Activated CD4-positive, alpha-beta T cell treated with anti-CD3 and anti-CD28 coated beads, Interleukin-2, amount 10 ng/mL, durations not matched to agents 7 days and 5 days (primary cell): ENCODE results near the gene BMAL1. TPM values are rescaled to one million over a fixed set of nuclear protein-coding genes. Genes with fewer than 3 reads are reported as not detected.

Source experiments
- CTCF ChIA-PET: fragments of 350-600 bp; sonication (Branson Sonifier 250); formaldehyde crosslinking; loops from one replicate; lab custom pipeline; 2021; ENCODE audit warnings: antibody characterized with exemption; lab: Charles Lee
- POLR2A ChIA-PET: fragments of 350-600 bp; sonication (Branson Sonifier 250); formaldehyde crosslinking; loops from one replicate; lab custom pipeline; 2021; ENCODE audit warnings: antibody characterized with exemption; lab: Charles Lee
- DNase-seq: peaks from one replicate; pipeline ENCODE4 v3.0.0-alpha.2; 2020
- H3K27ac Mint-ChIP-seq: one replicate; pipeline ENCODE4 v1.8.0; 2021; ENCODE audit warnings: mild to moderate bottlenecking, moderate library complexity, mixed read lengths
- H3K27me3 Mint-ChIP-seq: one replicate; pipeline ENCODE4 v1.8.0; 2021; ENCODE audit warnings: mixed read lengths
- H3K36me3 Mint-ChIP-seq: one replicate; pipeline ENCODE4 v1.8.0; 2021; ENCODE audit warnings: low read depth, mixed read lengths
- H3K4me1 Mint-ChIP-seq: one replicate; pipeline ENCODE4 v1.8.0; 2021; ENCODE audit warnings: mixed read lengths
- H3K4me3 Mint-ChIP-seq: one replicate; pipeline ENCODE4 v1.8.0; 2021; ENCODE audit warnings: mild to moderate bottlenecking, moderate library complexity, mixed read lengths
- H3K9me3 Mint-ChIP-seq: one replicate; pipeline ENCODE4 v1.8.0; 2021; ENCODE audit warnings: mixed read lengths
- total RNA-seq, 2 experiments: library from RNA; stranded (reverse); gene quantifications; one replicate each; pipeline ENCODE4 v1.2.3, GENCODE V29; 2021

BMAL1 gene
- total RNA-seq, 2 experiments from 2014 or later = 32.0 to 36.9 TPM

DNA sequence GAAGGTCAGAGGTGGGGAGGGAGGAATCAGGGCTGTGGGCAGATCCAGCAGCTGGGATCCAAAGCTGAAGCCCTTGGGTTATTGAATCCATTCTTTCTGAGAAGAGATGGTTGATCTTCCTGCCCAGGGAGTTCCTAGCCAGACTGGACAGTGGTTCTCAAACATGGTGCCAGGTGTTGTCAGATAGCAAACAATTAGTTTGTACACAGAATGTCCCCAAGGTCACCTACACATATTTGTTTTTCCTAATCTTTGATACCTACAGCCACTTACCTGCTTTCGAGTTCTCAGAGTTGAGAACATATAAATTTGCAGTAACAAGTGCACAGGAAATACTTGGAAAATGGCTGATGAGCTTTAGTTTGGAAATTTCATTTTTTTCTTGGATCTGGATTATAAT lies 54.5 kb downstream of the BMAL1 start:
- Mint-ChIP-seq H3K36me3 (peaks cover 22% of the 10 kb centered on the region), H3K27ac (no peak overlapping the region), H3K27me3 (no peaks in the 10 kb centered on the region), H3K9me3 (no peaks in the 10 kb centered on the region), H3K4me1 (peaks cover 42% of the 10 kb centered on the region), H3K4me3 (no peak overlapping the region)
- ChIA-PET POLR2A (no interaction called here), CTCF (no interaction called here)
- no peak for DNase-seq

- CTCF ChIA-PET = no interaction called here
- H3K36me3 Mint-ChIP-seq = peaks cover 13% of the 10 kb centered on the region
- POLR2A ChIA-PET = no interaction called here
- H3K4me3 Mint-ChIP-seq = no peak overlapping the region
- H3K27me3 Mint-ChIP-seq = no peaks in the 10 kb centered on the region
- no peak for DNase-seq
- H3K9me3 Mint-ChIP-seq = no peaks in the 10 kb centered on the region
- peaks cover 49% of the 10 kb centered on the region for H3K4me1 Mint-ChIP-seq
- H3K27ac Mint-ChIP-seq = no peak overlapping the region
Observed at GRCh38 chr11:13333456-13333957, 55.9 kb downstream of the BMAL1 start.

DNA sequence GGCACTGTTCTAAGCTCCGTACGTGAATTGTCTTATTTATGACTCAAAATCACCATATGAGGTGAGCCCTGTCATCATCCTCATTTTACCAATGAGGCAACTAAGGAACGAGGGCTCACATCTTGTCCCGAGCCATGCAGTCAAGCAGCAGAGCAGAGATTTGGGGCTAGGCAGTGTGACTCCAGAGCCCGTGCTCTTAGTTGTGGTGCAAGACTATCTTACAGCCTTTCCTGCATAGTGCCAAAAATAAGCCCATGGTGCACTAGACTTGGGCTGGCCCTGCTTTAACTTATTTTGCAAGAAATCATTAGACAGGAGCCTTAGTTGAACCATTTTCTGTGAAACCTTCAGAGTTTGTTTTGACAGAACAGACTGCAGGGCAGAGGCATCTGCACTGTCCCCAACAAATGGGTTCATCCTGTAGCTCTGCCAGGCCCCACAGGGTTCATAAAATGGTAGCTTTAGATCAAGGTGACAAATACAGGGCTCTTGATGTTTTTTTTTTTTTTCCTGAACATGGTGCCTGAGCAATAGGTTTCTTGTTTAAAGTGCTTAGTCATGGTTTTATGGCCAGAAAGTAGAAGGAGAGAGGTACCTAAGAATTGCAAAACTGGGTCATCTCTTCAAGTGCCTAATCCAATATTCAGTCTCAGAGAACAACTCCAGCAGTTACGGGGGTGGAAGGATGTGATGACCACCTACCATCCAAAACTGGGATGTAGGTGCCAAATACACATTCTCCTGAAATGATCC lies 56.6 kb downstream of the BMAL1 start:
- no peak overlapping the region for H3K27ac Mint-ChIP-seq
- no peak overlapping the region for H3K4me3 Mint-ChIP-seq
- H3K9me3 Mint-ChIP-seq = no peaks in the 10 kb centered on the region
- DNase-seq = no peak
- CTCF ChIA-PET = interaction anchor here (0.6 to 2.6 kb wide), 9 partner anchors 8 to 1453 kb away, joined by 3 to 11 read pairs (median 4); no protein-coding TSS in a partner anchor
- no peaks in the 10 kb centered on the region for H3K27me3 Mint-ChIP-seq
- POLR2A ChIA-PET = no interaction called here
- peaks cover 56% of the 10 kb centered on the region for H3K4me1 Mint-ChIP-seq
- H3K36me3 Mint-ChIP-seq = peaks cover 7% of the 10 kb centered on the region

- Mint-ChIP-seq H3K27ac (no peak overlapping the region), H3K4me3 (no peak overlapping the region)
Observed at GRCh38 chr11:13335319-13335718, 57.7 kb downstream of the BMAL1 start.

DNA sequence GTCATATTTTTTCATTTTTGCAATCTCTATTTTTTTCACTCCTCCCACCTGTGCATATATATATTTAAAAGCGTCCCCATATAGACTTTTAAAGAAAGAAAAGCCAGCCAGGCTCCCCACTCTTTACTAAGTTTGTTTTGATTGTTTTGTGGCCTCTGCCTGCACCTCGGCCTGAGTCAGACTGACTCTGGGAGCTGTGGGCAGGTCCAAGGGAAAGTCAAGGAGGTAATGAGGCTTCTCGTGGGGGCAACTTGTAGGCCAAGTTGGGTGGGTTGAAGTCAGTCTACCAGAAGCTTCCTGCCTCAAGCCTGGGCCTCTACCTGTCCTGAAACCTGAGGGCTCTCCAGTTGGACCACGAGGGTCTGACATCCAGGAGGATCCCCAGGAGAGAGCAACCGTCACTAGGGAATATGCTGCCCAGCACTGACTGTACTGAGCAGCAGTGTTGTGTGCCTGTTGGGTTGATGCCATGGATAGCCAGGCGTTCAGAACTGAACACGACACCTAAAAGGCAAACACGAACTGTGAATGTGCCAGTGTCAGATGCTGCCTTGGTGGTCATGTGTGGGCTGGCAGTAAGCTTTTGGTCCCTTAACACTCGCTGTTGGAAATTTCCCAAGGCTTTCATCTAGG lies 58.8 kb downstream of the BMAL1 start:
- Mint-ChIP-seq H3K27me3 (no peaks in the 10 kb centered on the region), H3K27ac (no peak overlapping the region)

More at GRCh38 chr11:13335319-13335718, 57.7 kb downstream of the BMAL1 start:
- ChIA-PET POLR2A (no interaction called here), CTCF (interaction anchor here (0.6 to 2.6 kb wide), 19 partner anchors 8 to 123 kb away, joined by 3 to 11 read pairs (median 3); no protein-coding TSS in a partner anchor)
- H3K4me1 Mint-ChIP-seq = peaks cover 65% of the 10 kb centered on the region
- H3K9me3 Mint-ChIP-seq = no peaks in the 10 kb centered on the region
- no peaks in the 10 kb centered on the region for H3K36me3 Mint-ChIP-seq
- DNase-seq = peak; percentile 79
- H3K27me3 Mint-ChIP-seq = no peaks in the 10 kb centered on the region

DNA sequence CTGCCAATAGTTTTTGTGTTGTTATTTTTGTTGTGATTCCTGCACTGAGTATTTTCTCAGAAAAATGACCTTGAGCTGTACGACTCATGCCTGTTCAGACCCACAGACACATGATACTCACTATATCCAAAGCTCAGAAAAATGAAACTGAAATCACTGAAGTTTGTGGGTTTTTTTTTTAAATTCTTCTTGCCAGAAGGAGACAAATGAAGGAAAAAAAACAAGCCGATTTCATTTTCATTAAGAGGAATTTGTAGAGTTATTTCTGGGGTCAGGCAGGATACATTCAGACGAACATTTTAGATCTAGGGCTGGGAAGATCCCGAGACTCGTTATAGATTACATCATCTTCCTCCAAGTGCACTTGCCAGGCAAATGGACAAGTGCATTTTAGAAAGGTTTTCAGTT lies 60.4 kb downstream of the BMAL1 start:
- POLR2A ChIA-PET = no interaction called here
- peak overlapping the region; percentile 63 for H3K4me3 Mint-ChIP-seq
- H3K4me1 Mint-ChIP-seq = peaks cover 65% of the 10 kb centered on the region
- peak overlapping the region; percentile 85 for H3K27ac Mint-ChIP-seq
- no peaks in the 10 kb centered on the region for H3K9me3 Mint-ChIP-seq
- H3K36me3 Mint-ChIP-seq = no peaks in the 10 kb centered on the region
- CTCF ChIA-PET = interaction anchor here (0.7 to 1.7 kb wide), 4 partner anchors 9 to 117 kb away, joined by 3 to 4 read pairs (median 4); no protein-coding TSS in a partner anchor
- no peak for DNase-seq
- no peaks in the 10 kb centered on the region for H3K27me3 Mint-ChIP-seq

More for the DNA sequence above, 58.8 kb downstream of the BMAL1 start:
- Mint-ChIP-seq H3K9me3 (no peaks in the 10 kb centered on the region), H3K4me1 (peaks cover 73% of the 10 kb centered on the region), H3K4me3 (no peak overlapping the region), H3K36me3 (no peaks in the 10 kb centered on the region)
- DNase-seq = no peak
- CTCF ChIA-PET = interaction anchor here (0.6 to 2.6 kb wide), 10 partner anchors 7 to 170 kb away, joined by 3 to 11 read pairs (median 4); no protein-coding TSS in a partner anchor
- POLR2A ChIA-PET = no interaction called here

- Mint-ChIP-seq H3K27ac (peak overlapping the region; percentile 85), H3K9me3 (no peaks in the 10 kb centered on the region), H3K27me3 (no peaks in the 10 kb centered on the region), H3K36me3 (no peaks in the 10 kb centered on the region), H3K4me3 (peak overlapping the region; percentile 63), H3K4me1 (peaks cover 60% of the 10 kb centered on the region)
- peak; percentile 26 for DNase-seq
- ChIA-PET POLR2A (interaction anchor here (0.7 kb wide), 1 partner anchor 125 kb away, joined by 3 read pairs; the partner anchor contains the start of gene BTBD10), CTCF (interaction anchor here (1.0 to 1.7 kb wide), 5 partner anchors 9 to 113 kb away, joined by 3 to 4 read pairs (median 4); no protein-coding TSS in a partner anchor)
Observed at GRCh38 chr11:13338427-13339069, 61.0 kb downstream of the BMAL1 start.

GRCh38 chr11:13339195-13340153 lies 61.9 kb downstream of the BMAL1 start:
- no peaks in the 10 kb centered on the region for H3K9me3 Mint-ChIP-seq
- no peaks in the 10 kb centered on the region for H3K27me3 Mint-ChIP-seq
- peak; percentile 26 for DNase-seq
- ChIA-PET CTCF (interaction anchor here (0.8 to 1.4 kb wide), 4 partner anchors 9 to 26 kb away, joined by 4 read pairs; no protein-coding TSS in a partner anchor), POLR2A (interaction anchor here (0.7 kb wide), 1 partner anchor 124 kb away, joined by 3 read pairs; the partner anchor contains the start of gene BTBD10)
- peak overlapping the region; percentile 8 for H3K4me3 Mint-ChIP-seq
- peaks cover 2% of the 10 kb centered on the region for H3K36me3 Mint-ChIP-seq
- H3K4me1 Mint-ChIP-seq = peaks cover 55% of the 10 kb centered on the region
- H3K27ac Mint-ChIP-seq = peak overlapping the region; percentile 85

DNA sequence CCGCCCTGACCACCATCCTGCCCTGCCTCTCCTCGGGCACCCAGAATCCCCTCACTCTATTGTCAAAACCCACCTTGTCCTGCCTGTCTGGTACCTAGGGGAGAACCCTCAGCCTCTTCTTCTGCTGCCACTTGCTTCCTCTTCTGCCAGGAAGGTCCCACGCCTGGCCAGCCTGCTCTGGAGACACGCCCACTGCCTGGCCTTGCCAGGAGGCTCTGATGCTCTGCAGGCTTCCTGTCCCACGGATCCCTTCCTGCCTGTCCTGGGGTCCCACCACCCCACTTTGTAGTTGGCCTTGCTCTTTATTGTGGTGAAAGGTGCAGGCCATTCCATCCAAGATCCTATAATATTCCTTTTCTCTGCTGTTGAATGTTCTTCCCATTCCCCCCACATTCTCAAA lies 63.4 kb downstream of the BMAL1 start:
- Mint-ChIP-seq H3K4me1 (peaks cover 47% of the 10 kb centered on the region), H3K27me3 (no peaks in the 10 kb centered on the region), H3K9me3 (no peaks in the 10 kb centered on the region), H3K27ac (no peak overlapping the region), H3K36me3 (peaks cover 2% of the 10 kb centered on the region), H3K4me3 (no peak overlapping the region)
- DNase-seq = no peak
- CTCF ChIA-PET = no interaction called here
- POLR2A ChIA-PET = no interaction called here

- Mint-ChIP-seq H3K27ac (no peak overlapping the region), H3K4me1 (peaks cover 41% of the 10 kb centered on the region), H3K36me3 (peaks cover 2% of the 10 kb centered on the region), H3K9me3 (no peaks in the 10 kb centered on the region), H3K27me3 (no peaks in the 10 kb centered on the region), H3K4me3 (no peak overlapping the region)
- no peak for DNase-seq
- ChIA-PET CTCF (interaction anchor here (0.8 to 1.3 kb wide), 4 partner anchors 8 to 92 kb away, joined by 3 to 6 read pairs (median 4); no protein-coding TSS in a partner anchor), POLR2A (no interaction called here)
Observed at GRCh38 chr11:13343067-13343466, 65.5 kb downstream of the BMAL1 start.

- H3K9me3 Mint-ChIP-seq = no peaks in the 10 kb centered on the region
- peak; percentile 84 for DNase-seq
- H3K36me3 Mint-ChIP-seq = peaks cover 2% of the 10 kb centered on the region
- POLR2A ChIA-PET = no interaction called here
- no peak overlapping the region for H3K4me3 Mint-ChIP-seq
- H3K27me3 Mint-ChIP-seq = no peaks in the 10 kb centered on the region
- H3K4me1 Mint-ChIP-seq = peaks cover 37% of the 10 kb centered on the region
- CTCF ChIA-PET = interaction anchor here (0.5 to 1.7 kb wide), 12 partner anchors 9 to 1456 kb away, joined by 3 to 6 read pairs (median 4); no protein-coding TSS in a partner anchor
- H3K27ac Mint-ChIP-seq = peak overlapping the region; percentile 5
Observed at GRCh38 chr11:13343931-13344717, 66.5 kb downstream of the BMAL1 start.
